CD14-positive monocyte (primary cell): ENCODE data around the gene OR1G1. TPM values are rescaled to one million over a fixed set of nuclear protein-coding genes. Genes with fewer than 3 reads are reported as not detected.
A peak's percentile ranks its signal among the peaks of the same experiment; 100 is the strongest.
"Not testable (repeated sequence)": the region's sequence is repeated elsewhere in the genome, so short reads cannot be mapped to it uniquely, and the experiment has no call there.

Experiments used
- DNase-seq, 3 donors: peaks; one replicate each; pipeline ENCODE4 v3.0.0-alpha.2; 2011 to 2022
- H2AFZ ChIP-seq: 2 replicates; pipeline ENCODE4 v1.6.0; 2012; ENCODE audit warnings: mild to moderate bottlenecking, low read depth, low read length, inconsistent platforms; ENCODE audit not compliant: insufficient read depth, poor library complexity, severe bottlenecking
- H3K27ac ChIP-seq, 2 donors: 1 replicate in 1 of 2; 2 replicates in 1 of 2; pipeline ENCODE4 v1.5.1; 2012 to 2013; ENCODE audit warnings: low read length in 2 of 2, control low read depth in 1 of 2, inconsistent platforms in 1 of 2, low read depth in 1 of 2, mild to moderate bottlenecking in 1 of 2
- H3K27me3 ChIP-seq, 2 donors: one replicate each; pipeline versions ENCODE4 v1.6.0 to v1.6.1; 2011 to 2013; ENCODE audit warnings: low read length in 2 of 2; ENCODE audit not compliant: control insufficient read depth in 2 of 2, insufficient read depth in 2 of 2
- H3K36me3 ChIP-seq, 2 donors: replicated peaks in 1 of 2; 1 replicate in 1 of 2; 2 replicates in 1 of 2; pipeline versions ENCODE4 v1.5.1 to v1.6.1; 2012 to 2013; ENCODE audit warnings: low read length in 2 of 2, control low read depth in 1 of 2, inconsistent platforms in 1 of 2, mild to moderate bottlenecking in 1 of 2; ENCODE audit not compliant: insufficient read depth in 2 of 2, control insufficient read depth in 1 of 2
- H3K4me1 ChIP-seq, 2 donors: 1 replicate in 1 of 2; 2 replicates in 1 of 2; pipeline versions ENCODE4 v1.5.1 to v1.6.1; 2012 to 2013; ENCODE audit warnings: low read length in 2 of 2, control low read depth in 1 of 2, inconsistent platforms in 1 of 2, mild to moderate bottlenecking in 1 of 2, moderate library complexity in 1 of 2; ENCODE audit not compliant: insufficient read depth in 2 of 2, control insufficient read depth in 1 of 2
- H3K4me2 ChIP-seq: replicated peaks from 2 replicates; pipeline ENCODE3; 2012; ENCODE audit warnings: low read length, moderate library complexity, mild to moderate bottlenecking; ENCODE audit not compliant: poor library complexity, severe bottlenecking; ENCODE audit errors: extremely low read depth
- H3K4me3 ChIP-seq, 3 experiments: fragments of 200-600 bp in 1 of 3; sonication (generic) in 1 of 3; replicated peaks in 1 of 3; 1 replicate in 2 of 3; 2 replicates in 1 of 3; pipeline ENCODE4 v1.5.1; 2011 to 2013; ENCODE audit warnings: low read length in 3 of 3, mild to moderate bottlenecking in 3 of 3, control low read depth in 2 of 3, low read depth in 2 of 3, inconsistent platforms in 1 of 3, moderate library complexity in 1 of 3
- H3K79me2 ChIP-seq: 2 replicates; pipeline ENCODE4 v1.6.0; 2012; ENCODE audit warnings: mild to moderate bottlenecking, control low read depth, inconsistent platforms, low read length, moderate library complexity; ENCODE audit not compliant: insufficient read depth
- H3K9ac ChIP-seq: 2 replicates; pipeline ENCODE4 v1.6.0; 2017; ENCODE audit warnings: low read length, mild to moderate bottlenecking; ENCODE audit not compliant: insufficient read depth, poor library complexity, severe bottlenecking
- H3K9me3 ChIP-seq, 2 donors: replicated peaks in 1 of 2; 1 replicate in 1 of 2; 2 replicates in 1 of 2; pipeline versions ENCODE4 v1.5.1 to v1.6.1; 2012 to 2013; ENCODE audit warnings: low read length in 2 of 2, control low read depth in 1 of 2; ENCODE audit not compliant: control insufficient read depth in 1 of 2, insufficient read depth in 1 of 2
- H4K20me1 ChIP-seq: 2 replicates; pipeline ENCODE4 v1.6.0; 2012; ENCODE audit warnings: mild to moderate bottlenecking, low read length, control low read depth, moderate library complexity; ENCODE audit not compliant: insufficient read depth
- H3K27ac Mint-ChIP-seq, 7 donors: one replicate each; pipeline ENCODE4 v1.8.0; 2020; ENCODE audit warnings: mild to moderate bottlenecking in 7 of 7, mixed read lengths in 7 of 7, moderate library complexity in 6 of 7, inconsistent platforms in 2 of 7
- H3K27me3 Mint-ChIP-seq, 3 donors: one replicate each; pipeline ENCODE4 v1.8.0; 2021 to 2022; ENCODE audit warnings: low read depth in 3 of 3, mild to moderate bottlenecking in 3 of 3, mixed read lengths in 3 of 3, moderate library complexity in 3 of 3, inconsistent platforms in 1 of 3
- H3K36me3 Mint-ChIP-seq, 2 donors: one replicate each; pipeline ENCODE4 v1.8.0; 2020; ENCODE audit warnings: mixed read lengths in 2 of 2, inconsistent platforms in 1 of 2, mild to moderate bottlenecking in 1 of 2
- H3K4me1 Mint-ChIP-seq: one replicate; pipeline ENCODE4 v1.8.0; 2020; ENCODE audit warnings: mild to moderate bottlenecking, mixed read lengths
- H3K4me3 Mint-ChIP-seq, 2 donors: one replicate each; pipeline ENCODE4 v1.8.0; 2020; ENCODE audit warnings: mild to moderate bottlenecking in 2 of 2, mixed read lengths in 2 of 2, moderate library complexity in 1 of 2
- H3K9me3 Mint-ChIP-seq, 7 donors: one replicate each; pipeline ENCODE4 v1.8.0; 2020 to 2022; ENCODE audit warnings: mixed read lengths in 7 of 7, mild to moderate bottlenecking in 6 of 7, moderate library complexity in 6 of 7, inconsistent platforms in 2 of 7
- CTCF ChIP-seq: fragments of 200-600 bp; IDR thresholded peaks from one replicate; pipeline ENCODE4 v1.8.0; 2022; ENCODE audit warnings: antibody characterized with exemption, mild to moderate bottlenecking
- WGBS: methylation state at CpG from one replicate; pipeline ENCODE4 v1.1.5; 2013; ENCODE audit warnings: missing lambda C conversion rate; ENCODE audit not compliant: insufficient coverage; 5-methylcytosine and 5-hydroxymethylcytosine counted together
- intact Hi-C, 2 donors: fragments of 100-400 bp; cut with micrococcal nuclease; formaldehyde crosslinking; loops; one replicate each; pipeline versions ENCODE4 v1.15.0 to v1.15.1; 2023
- polyA plus RNA-seq, 3 donors: library from polyadenylated mRNA; depleted of rRNA in 1 of 3; unstranded in 2 of 3; stranded (reverse) in 1 of 3; fragments of 300-500 nt in 2 of 3; fragments of >200 nt in 1 of 3; fragmentation: Illumina TruSeq in 2 of 3; gene quantifications; 1 replicate in 2 of 3; 2 replicates in 1 of 3; pipeline ENCODE4 v1.2.3, GENCODE V29; 2012 to 2021

OR1G1 gene
- polyA plus RNA-seq, 3 donors = not detected

- no peaks in the 10 kb centered on the region for H4K20me1 ChIP-seq
- peaks cover 12 to 20% of the 10 kb centered on the region in 2 donors for H3K4me1 ChIP-seq
- Mint-ChIP-seq H3K27me3 (peaks cover 4 to 21% (median 18%) of the 10 kb centered on the region in 3 donors), H3K9me3 (peaks cover 0 to 19% (median 13%) of the 10 kb centered on the region in 7 donors), H3K4me1 (peaks cover 25% of the 10 kb centered on the region), H3K4me3 (peak overlapping the region in 1 of 2 donors; percentile 46), H3K27ac (no peak overlapping the region), H3K36me3 (no peaks in the 10 kb centered on the region)
- H3K79me2 ChIP-seq = no peaks in the 10 kb centered on the region
- WGBS = no CpG with 5 or more reads among the region's 1 CpG
- intact Hi-C loops = no loop called here
- TF ChIP-seq CTCF = no peak
- no peak overlapping the region for H3K4me3 ChIP-seq
- DNase-seq = peak in 2 of 3 donors; percentile 6 to 38
- H3K36me3 ChIP-seq = no peaks in the 10 kb centered on the region
- H3K9me3 ChIP-seq = peaks cover 2 to 9% of the 10 kb centered on the region in 2 donors
- H3K27ac ChIP-seq = no peak overlapping the region
- peak overlapping the region; percentile 21 for H3K4me2 ChIP-seq
- no peak overlapping the region for H3K9ac ChIP-seq
- H3K27me3 ChIP-seq = peaks cover 3 to 7% of the 10 kb centered on the region in 2 donors
- H2AFZ ChIP-seq = no peak overlapping the region
Measured at GRCh38 chr17:3157218-3157617, 29.9 kb upstream of the OR1G1 start.

GRCh38 chr17:3137494-3137893 is 10.1 kb upstream of the OR1G1 start:
- H3K4me2 ChIP-seq, intact Hi-C loops, H3K36me3 Mint-ChIP-seq, DNase-seq, H3K27ac ChIP-seq, H3K9me3 ChIP-seq, H4K20me1 ChIP-seq, H3K4me3 ChIP-seq, H3K4me3 Mint-ChIP-seq, H3K27me3 ChIP-seq, H3K36me3 ChIP-seq, H2AFZ ChIP-seq, H3K4me1 ChIP-seq, H3K27ac Mint-ChIP-seq, H3K4me1 Mint-ChIP-seq, H3K9ac ChIP-seq, H3K79me2 ChIP-seq: not testable (repeated sequence)
- peaks cover 10 to 18% (median 12%) of the 10 kb centered on the region in 3 donors for H3K27me3 Mint-ChIP-seq
- no CpG with 5 or more reads among the region's 3 CpGs for WGBS
- H3K9me3 Mint-ChIP-seq = peaks cover 4 to 22% (median 11%) of the 10 kb centered on the region in 7 donors
